Measurements from ENCODE around the gene IRF9. TPM values are rescaled to one million over a fixed set of nuclear protein-coding genes. Genes with fewer than 3 reads are reported as not detected.

The IRF9 gene
- total RNA-seq, 4 donors from 2014 or later: 55.7 to 106 (median 65.8) TPM

DNA sequence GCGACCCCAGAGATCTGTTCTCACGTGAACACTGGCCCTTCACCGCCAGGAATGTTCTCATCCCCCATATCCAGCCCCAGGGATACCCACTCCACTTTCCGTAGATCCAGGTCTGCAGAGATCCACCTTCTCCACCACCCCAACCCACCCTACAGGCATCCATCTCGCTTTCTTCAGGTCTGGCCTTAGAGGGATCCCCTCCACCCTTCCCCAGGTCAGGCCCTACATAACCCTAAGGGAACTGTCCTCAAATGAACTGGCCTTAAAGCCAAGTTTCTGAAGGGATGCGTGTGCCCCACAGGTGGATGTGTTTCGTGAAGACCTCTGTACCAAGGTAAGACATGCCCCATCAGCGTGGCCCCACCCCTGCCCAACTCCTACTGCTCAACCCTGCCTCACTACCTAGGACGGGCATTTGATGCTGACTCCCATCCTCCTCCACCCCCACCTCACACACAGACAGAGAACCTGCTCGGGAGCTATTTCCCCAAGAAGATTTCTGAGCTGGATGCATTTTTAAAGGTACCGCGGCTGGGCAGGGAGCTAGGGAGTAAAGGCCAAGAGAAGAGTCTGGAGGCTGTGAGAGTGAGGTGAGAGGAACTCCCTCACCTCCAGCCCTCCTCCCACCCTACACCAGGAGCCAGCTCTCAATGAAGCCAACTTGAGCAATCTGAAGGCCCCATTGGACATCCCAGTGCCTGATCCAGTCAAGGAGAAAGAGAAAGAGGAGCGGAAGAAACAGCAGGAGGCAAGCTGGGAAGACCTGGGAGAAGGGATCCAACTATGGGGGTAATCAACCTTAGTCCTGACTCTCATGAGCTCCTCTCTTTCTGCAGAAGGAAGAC lies 24.2 kb upstream of the IRF9 start:
- Histone ChIP-seq H3K4me3 (peak overlapping the region; percentile 76 to 97 (median 84)), H3K9me3 (no peaks in the 10 kb centered on the region), H3K4me1 (peaks cover 0 to 52% (median 29%) of the 10 kb centered on the region in 4 donors), H3K27ac (peak overlapping the region; percentile 89 to 99 (median 98)), H3K36me3 (peaks cover 0 to 31% (median 14%) of the 10 kb centered on the region in 3 donors), H3K27me3 (no peaks in the 10 kb centered on the region)
- DNase-seq (ENCODE audit: low spot score in 2 of 2): no peak
- TF ChIP-seq, protein P1, sequence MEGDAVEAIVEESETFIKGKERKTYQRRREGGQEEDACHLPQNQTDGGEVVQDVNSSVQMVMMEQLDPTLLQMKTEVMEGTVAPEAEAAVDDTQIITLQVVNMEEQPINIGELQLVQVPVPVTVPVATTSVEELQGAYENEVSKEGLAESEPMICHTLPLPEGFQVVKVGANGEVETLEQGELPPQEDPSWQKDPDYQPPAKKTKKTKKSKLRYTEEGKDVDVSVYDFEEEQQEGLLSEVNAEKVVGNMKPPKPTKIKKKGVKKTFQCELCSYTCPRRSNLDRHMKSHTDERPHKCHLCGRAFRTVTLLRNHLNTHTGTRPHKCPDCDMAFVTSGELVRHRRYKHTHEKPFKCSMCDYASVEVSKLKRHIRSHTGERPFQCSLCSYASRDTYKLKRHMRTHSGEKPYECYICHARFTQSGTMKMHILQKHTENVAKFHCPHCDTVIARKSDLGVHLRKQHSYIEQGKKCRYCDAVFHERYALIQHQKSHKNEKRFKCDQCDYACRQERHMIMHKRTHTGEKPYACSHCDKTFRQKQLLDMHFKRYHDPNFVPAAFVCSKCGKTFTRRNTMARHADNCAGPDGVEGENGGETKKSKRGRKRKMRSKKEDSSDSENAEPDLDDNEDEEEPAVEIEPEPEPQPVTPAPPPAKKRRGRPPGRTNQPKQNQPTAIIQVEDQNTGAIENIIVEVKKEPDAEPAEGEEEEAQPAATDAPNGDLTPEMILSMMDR (IDR thresholded peaks at IDR 0.05): no peak
- TF ChIP-seq EP300 (IDR thresholded peaks at IDR 0.05): no peak
- no peak for TF ChIP-seq POLR2A (IDR thresholded peaks at IDR 0.05)
- WGBS, 2 donors: 37 to 38% methylated on average over 12 to 13 of the region's 13 CpGs

DNA sequence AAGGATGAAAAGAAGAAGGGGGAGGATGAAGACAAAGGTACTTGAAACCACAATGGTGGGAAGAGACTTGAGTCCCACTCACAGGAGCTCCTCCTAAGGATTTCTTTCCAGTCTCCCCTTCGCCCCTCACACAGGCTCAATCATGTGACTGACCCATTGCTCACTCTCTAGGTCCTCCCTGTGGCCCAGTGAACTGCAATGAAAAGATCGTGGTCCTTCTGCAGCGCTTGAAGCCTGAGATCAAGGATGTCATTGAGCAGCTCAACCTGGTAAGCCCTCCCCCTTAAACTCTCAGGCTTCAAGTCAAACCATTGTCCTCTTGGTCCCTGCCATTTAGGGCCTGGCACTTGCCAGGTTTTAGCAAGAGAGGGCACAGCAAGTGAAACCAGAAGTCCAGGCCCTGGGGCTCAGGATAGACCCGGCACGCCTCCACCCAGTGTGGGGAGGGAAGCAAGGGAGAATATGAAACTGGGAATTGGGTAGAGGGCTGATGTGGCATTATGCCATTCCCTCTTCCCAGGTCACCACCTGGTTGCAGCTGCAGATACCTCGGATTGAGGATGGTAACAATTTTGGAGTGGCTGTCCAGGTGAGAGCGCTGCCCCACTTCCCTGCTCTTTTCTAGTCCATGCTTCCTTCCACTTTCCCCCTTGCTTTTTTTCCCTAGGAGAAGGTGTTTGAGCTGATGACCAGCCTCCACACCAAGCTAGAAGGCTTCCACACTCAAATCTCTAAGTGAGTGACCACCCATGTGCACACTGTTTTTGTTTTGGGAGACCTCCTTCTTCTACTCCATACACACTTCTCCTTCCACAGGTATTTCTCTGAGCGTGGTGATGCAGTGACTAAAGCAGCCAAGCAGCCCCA lies 23.3 kb upstream of the IRF9 start:
- WGBS, 2 donors: 78 to 82% methylated on average over 8 of the region's 8 CpGs
- Histone ChIP-seq H3K27ac (peak overlapping the region in 2 of 4 donors; percentile 97 to 98), H3K27me3 (no peaks in the 10 kb centered on the region), H3K9me3 (no peaks in the 10 kb centered on the region), H3K4me3 (no peak overlapping the region), H3K36me3 (peaks cover 0 to 24% (median 14%) of the 10 kb centered on the region in 3 donors), H3K4me1 (peaks cover 0 to 60% (median 32%) of the 10 kb centered on the region in 4 donors)
- no peak for DNase-seq (ENCODE audit: low spot score in 2 of 2)
- TF ChIP-seq, protein P1 (IDR thresholded peaks at IDR 0.05): no peak
- TF ChIP-seq EP300 (IDR thresholded peaks at IDR 0.05): no peak
- no peak for TF ChIP-seq POLR2A (IDR thresholded peaks at IDR 0.05)

DNA sequence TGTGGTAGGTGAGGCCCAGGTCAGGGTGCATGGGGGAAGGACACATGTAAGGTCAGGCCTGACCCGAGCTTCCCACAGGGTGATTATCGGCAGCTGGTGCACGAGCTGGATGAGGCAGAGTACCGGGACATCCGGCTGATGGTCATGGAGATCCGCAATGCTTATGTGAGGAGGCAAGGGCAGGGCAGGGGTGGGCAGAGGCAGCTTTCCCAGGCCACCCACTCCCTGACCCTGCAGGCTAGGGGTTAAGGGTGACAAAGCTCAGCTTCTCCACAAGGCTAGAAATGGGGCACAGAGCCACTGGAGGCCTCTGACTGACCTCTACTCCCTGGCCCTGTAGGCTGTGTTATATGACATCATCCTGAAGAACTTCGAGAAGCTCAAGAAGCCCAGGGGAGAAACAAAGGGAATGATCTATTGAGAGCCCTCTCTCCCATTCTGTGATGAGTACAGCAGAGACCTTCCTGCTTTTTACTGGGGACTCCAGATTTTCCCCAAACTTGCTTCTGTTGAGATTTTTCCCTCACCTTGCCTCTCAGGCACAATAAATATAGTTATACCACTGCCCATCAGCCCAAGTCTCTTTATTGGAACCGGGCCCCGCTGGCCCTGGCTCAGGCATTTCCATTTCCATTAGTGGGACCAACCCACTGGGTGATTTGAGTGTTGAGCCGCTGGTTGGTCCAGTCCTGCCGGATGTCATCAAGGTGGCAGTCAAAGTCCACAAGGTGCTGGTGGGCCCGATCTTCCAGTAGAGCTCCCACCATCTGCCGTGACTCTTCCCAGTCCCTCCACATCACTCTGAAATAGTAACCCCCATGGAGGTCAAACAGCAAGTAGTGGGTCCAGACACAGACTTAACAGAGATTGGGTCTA lies 22.4 kb upstream of the IRF9 start:
- DNase-seq (ENCODE audit: low spot score in 2 of 2): no peak
- Histone ChIP-seq H3K9me3 (no peaks in the 10 kb centered on the region), H3K27ac (peak overlapping the region in 2 of 4 donors; percentile 91 to 97), H3K4me3 (no peak overlapping the region), H3K36me3 (peaks cover 0 to 25% (median 14%) of the 10 kb centered on the region in 3 donors), H3K27me3 (no peaks in the 10 kb centered on the region), H3K4me1 (peaks cover 0 to 67% (median 32%) of the 10 kb centered on the region in 4 donors)
- 60 to 70% methylated on average over 13 of the region's 13 CpGs for WGBS, 2 donors
- no peak for TF ChIP-seq POLR2A (IDR thresholded peaks at IDR 0.05)
- no peak for TF ChIP-seq EP300 (IDR thresholded peaks at IDR 0.05)
- TF ChIP-seq, protein P1 (IDR thresholded peaks at IDR 0.05): no peak

DNA sequence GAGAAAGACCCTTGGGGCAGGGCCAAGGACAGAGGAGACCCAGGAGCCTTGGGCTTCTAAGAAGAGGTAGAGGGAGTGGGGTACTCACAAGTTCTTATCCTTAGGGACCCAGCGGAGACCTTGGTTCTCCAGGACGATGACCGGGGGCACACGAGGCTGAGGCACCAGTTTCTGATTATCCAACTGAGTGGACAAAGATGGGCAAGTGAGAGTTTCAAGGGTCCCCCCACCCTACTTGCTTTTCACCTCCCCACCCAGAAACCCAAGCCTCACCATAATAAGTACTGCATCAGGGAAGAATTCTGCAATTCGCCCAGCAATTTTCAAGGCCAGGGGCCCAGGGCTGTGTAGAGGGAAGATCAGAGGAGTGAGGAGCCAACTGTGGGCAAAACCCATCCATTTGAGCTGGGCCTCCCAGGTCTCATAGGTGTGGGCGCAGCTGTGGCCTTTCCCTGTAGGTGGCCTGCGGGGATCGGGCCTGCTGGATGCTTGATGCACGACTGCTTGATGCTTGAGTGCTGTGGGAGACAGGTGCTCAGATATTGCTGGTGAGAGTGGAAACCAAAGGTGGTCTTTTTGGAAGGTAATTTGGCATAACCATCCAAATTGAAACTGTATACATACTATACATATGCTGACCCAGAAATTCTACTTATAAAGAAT lies 21.7 kb upstream of the IRF9 start:
- WGBS, 2 donors: 82 to 83% methylated on average over 9 of the region's 9 CpGs
- H3K27me3 ChIP-seq: no peaks in the 10 kb centered on the region
- TF ChIP-seq POLR2A (IDR thresholded peaks at IDR 0.05): no peak
- TF ChIP-seq, protein P1 (IDR thresholded peaks at IDR 0.05): no peak
- TF ChIP-seq EP300 (IDR thresholded peaks at IDR 0.05): no peak

More for the DNA sequence above, 21.7 kb upstream of the IRF9 start:
- no peak overlapping the region for H3K4me3 ChIP-seq
- peaks cover 0 to 30% (median 14%) of the 10 kb centered on the region in 3 donors for H3K36me3 ChIP-seq
- peak overlapping the region in 3 of 4 donors; percentile 89 to 97 (median 91) for H3K27ac ChIP-seq
- H3K4me1 ChIP-seq: peaks cover 0 to 75% (median 32%) of the 10 kb centered on the region in 4 donors
- no peak for DNase-seq (ENCODE audit: low spot score in 2 of 2)
- H3K9me3 ChIP-seq: no peaks in the 10 kb centered on the region

All from tibial nerve (tissue), 4 donors.